GM19351 (cell line): ENCODE measurements around the gene CST8.
"Not testable (repeated sequence)": the region's sequence is repeated elsewhere in the genome, so short reads cannot be mapped to it uniquely, and the experiment has no call there.

Experiments used
- ATAC-seq: cut with Tn5 transposase; IDR thresholded peaks from one replicate; pipeline ENCODE4 v1.9.1; 2021; ENCODE audit warnings: mild to moderate bottlenecking, moderate library complexity; ENCODE audit not compliant: unreplicated experiment

Gene CST8

DNA sequence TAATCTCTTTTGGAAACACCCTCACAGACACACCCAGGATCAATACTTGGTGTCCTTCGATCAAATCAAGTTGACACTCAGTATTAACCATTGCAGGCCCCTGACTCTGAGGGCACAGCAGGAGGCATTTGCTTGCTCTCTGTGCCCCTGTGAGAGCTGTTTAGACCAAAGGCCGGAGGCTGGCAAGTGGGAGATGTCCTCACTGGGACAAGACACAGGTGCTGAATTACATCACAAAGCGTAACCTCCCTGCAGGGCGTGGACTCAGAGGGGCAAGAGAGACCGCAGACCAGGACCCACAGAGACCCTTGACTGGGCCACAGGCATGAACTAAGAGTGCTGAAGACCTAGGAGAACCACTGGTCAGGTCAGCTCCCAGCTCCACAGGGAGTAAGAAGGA, at the start of gene CST8:
TSS of gene CST8 (plus strand) at position 301 of the 400 bp plus-strand sequence. CDS start 551 bp downstream, outside the sequence.
- ATAC-seq = no peak

GRCh38 chr20:23441850-23442313, 49.0 kb upstream of the CST8 start:
- ATAC-seq = peak; percentile 82

- no peak for ATAC-seq
Measured at GRCh38 chr20:23442436-23442835, 48.5 kb upstream of the CST8 start.

GRCh38 chr20:23444859-23445258, 46.1 kb upstream of the CST8 start:
- ATAC-seq = no peak

DNA sequence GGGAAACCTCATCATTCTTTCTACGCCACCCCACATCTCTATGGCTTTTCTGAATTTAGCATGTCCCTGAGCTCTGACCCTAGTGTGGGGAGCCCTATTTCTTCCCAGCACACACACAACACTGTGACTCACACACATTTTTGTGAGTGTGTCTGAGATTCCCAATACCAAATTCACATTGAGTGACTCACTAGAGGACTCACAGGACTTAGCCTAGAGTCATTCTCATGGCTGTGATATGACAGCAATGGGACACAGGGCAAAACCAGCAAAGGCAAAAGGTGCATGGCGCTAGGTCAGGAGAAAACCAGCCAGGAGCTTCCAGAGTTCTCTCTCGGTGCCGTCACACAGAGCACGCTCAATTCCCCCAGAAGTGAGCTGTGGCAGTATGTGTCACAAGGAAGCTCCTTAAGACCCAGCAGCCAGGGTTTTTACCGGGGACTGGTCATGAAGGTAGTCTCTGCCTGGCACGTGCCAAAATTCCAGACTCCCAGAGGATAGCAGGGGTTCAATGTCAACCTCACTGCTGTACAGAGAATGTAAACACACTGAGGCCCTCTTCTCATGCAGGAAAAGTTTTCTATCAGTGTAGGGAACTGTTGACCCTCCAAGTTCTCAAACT, 45.2 kb upstream of the CST8 start:
- no peak for ATAC-seq

DNA sequence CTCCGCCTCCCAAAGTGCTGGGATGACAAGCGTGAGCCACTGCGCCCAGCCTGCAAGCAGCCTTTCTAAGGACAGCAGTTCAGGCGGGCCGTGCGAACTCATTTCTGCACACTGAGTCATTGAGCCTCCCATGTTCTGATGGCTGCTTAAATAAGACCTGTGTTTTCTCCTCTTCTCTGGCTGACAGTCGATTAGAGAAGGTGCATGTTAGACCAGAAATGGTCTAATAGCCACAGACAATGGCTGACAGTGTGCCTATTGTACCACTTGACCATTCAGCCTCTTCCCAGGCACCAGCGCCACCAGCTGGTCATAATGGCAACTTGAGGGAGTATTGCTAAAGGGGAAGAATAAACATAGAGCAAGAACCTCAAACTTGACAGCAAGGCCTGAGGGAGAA, 44.4 kb upstream of the CST8 start:
- peak; percentile 60 for ATAC-seq

- ATAC-seq = no peak
Measured at GRCh38 chr20:23448167-23448566, 42.8 kb upstream of the CST8 start.

DNA sequence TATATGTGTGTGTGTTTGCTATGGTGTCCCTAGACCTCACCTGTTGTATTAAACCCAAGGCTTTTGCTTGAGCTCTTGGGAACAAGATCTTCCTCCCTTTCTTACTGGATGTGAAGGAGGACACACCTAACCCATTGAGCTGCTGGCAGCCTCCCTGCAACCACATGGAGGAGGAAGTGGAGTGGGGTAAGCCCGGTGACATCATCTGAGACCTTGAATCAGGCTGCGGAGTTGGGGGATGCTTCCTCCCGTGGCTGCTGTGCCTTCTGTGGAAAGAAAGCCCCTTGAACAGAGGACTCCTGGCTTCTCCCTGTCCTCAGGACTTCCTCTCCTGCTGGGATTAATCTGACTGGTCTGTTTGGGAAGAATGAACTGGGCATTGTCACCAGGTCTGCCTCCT, 41.5 kb upstream of the CST8 start:
- ATAC-seq = peak; percentile 53

DNA sequence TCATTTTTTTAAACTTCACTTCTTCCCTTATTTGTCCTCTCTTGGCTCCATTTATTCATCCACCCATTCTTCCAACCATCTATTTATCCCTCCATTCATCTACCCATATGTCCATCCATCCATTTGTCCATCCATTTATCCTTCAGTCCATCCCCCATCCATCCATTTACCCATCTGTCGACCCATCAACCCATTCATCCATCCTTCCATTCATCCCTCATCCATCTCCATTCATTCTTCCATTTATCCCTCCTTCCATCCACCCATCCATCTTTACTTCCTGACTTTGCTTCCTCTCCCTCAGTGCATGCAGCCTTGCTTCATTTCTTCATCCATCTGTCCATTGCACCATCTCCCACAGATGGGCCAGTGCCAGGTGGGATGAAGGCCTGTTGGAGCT, 40.0 kb upstream of the CST8 start:
- no peak for ATAC-seq

GRCh38 chr20:23451956-23452487, 38.9 kb upstream of the CST8 start:
- ATAC-seq = no peak

- no peak for ATAC-seq
Measured at GRCh38 chr20:23452776-23453175, 38.1 kb upstream of the CST8 start, which contains the start of gene CST11. TSS of gene CST11 (minus strand) at chr20:23452876. CDS start at chr20:23452811, 65 bp downstream.

DNA sequence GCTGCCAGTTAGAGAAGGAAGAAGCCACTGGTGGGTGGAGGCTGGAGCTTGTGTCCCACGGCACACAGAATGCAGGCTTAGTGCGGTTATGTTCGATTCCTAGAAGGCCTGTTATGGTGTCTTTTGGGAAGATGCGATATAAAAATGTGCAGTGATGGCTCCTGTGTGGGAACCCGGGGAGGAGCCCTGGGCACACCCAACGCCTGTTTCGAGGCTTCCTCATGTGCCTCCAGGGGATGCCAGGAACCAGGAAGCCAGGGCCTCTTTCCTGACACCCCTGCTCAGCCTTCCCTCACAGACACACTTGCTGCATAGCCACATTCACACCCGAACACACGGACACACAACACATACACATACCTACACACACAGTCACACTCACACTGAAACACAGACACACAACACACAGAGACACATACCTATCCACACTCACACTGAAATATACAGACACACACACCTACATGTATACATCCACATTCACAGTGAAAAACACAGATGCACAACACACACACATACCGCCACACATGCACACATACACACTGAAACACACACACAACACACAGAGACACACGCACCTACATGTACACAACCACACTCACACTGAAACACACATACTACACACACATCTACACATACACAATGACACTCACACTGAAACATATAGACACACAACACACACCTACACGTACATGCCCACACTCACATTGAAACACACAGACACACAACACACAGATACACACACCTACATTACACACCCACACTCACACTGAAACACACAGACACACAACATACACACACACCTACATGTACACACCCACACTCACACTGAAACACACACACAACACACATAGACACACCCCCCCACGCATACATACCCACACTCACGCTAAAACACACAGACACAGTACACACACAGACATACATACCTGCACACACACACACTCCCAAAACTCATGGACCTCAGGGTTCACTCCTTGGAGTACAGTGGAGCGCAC, 37.1 kb upstream of the CST8 start:
- no peak for ATAC-seq

GRCh38 chr20:23454816-23455215, 36.1 kb upstream of the CST8 start:
- ATAC-seq = no peak

- no peak for ATAC-seq
Measured at GRCh38 chr20:23455639-23456038, 35.3 kb upstream of the CST8 start.

GRCh38 chr20:23456409-23456808, 34.5 kb upstream of the CST8 start:
- ATAC-seq = no peak

- ATAC-seq = no peak
Measured at GRCh38 chr20:23456873-23457272, 34.0 kb upstream of the CST8 start.

- no peak for ATAC-seq
Measured at GRCh38 chr20:23459461-23460150, 31.3 kb upstream of the CST8 start.

DNA sequence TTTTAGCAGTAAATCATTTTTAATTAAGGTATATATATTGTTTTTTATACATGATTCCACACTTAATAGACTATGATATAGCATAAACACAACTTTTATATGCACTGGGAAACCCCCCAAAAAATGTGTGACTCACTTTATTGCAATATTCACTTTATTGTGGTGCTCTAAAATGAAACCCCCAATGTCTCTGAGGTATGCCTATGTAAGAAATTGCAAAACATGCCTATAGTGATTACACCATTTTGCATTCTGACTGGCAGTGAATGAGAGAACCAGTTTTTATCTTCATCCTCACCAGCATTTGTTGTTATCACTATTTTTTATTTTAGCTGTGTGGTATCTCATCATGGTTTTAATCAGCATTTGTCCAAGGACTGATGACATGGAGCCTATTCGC, 29.7 kb upstream of the CST8 start:
- no peak for ATAC-seq

DNA sequence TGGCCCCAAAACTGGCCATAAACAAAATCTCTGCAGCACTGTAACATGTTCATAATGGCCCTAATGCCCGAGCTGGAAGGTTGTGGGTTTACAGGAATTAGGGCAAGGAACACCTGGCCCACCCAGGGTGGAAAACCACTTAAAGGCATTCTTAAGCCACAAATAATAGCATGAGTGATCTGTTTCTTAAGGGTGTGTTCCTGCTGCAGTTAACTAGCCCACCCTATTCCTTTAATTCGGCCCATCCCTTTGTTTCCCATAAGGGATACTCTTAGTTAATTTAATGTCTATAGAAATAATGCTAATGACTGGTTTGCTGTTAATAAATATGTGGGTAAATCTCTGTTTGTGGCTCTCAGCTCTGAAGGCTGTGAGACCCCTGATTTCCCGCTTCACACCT, 24.0 kb upstream of the CST8 start:
- ATAC-seq = not testable (repeated sequence)

- not testable (repeated sequence) for ATAC-seq
Measured at GRCh38 chr20:23472306-23472705, 18.6 kb upstream of the CST8 start.

GRCh38 chr20:23473293-23473692, 17.6 kb upstream of the CST8 start:
- not testable (repeated sequence) for ATAC-seq
